Activated CD4-positive, alpha-beta memory T cell treated with anti-CD3 and anti-CD28 coated beads for 36 hours (primary cell): ENCODE data around the gene GFRA1. TPM values are rescaled to one million over a fixed set of nuclear protein-coding genes. Genes with fewer than 3 reads are reported as not detected.

Source experiments
- total RNA-seq, 2 experiments: library from RNA; stranded (reverse); gene quantifications; one replicate each; pipeline ENCODE4 v1.2.3, GENCODE V29; 2021

Gene GFRA1
- total RNA-seq, 2 experiments from 2014 or later = not detected

Other genes starting within 250 kb of the GFRA1 start
- not detected for gene CCDC172, start 51.2 kb upstream of the GFRA1 start, total RNA-seq
- gene PNLIPRP3, start 154.6 kb upstream of the GFRA1 start, total RNA-seq = not detected